Caco-2 (cell line): ENCODE data around the gene FNTB. TPM values are rescaled to one million over a fixed set of nuclear protein-coding genes. Genes with fewer than 3 reads are reported as not detected.

ENCODE experiments used
- BruUV-seq: library from RNA; stranded (reverse); fragments of 400-500 nt; replicated peaks from 2 replicates; lab custom pipeline; 2021; lab: Mats Ljungman, UMichigan
- CTCF ChIA-PET: fragments of 300-600 bp; sonication (Branson Sonifier 250); formaldehyde crosslinking; loops from one replicate; lab custom pipeline; 2022; ENCODE audit warnings: antibody characterized with exemption; lab: Charles Lee
- POLR2A ChIA-PET: fragments of 300-600 bp; sonication (Branson Sonifier 250); formaldehyde crosslinking; loops from one replicate; lab custom pipeline; 2022; ENCODE audit warnings: antibody characterized with exemption; lab: Charles Lee
- DNase-seq, 2 experiments: peaks; one replicate each; pipeline versions ENCODE4 v3.0.0 to v3.0.0-alpha.2; 2020 to 2022
- H3K27me3 ChIP-seq: replicated peaks from 2 replicates; pipeline ENCODE4 v1.6.0; 2011; ENCODE audit warnings: low read length; ENCODE audit not compliant: control insufficient read depth, insufficient read depth
- H3K36me3 ChIP-seq: 2 replicates; pipeline ENCODE4 v1.5.1; 2011; ENCODE audit warnings: low read length; ENCODE audit not compliant: control insufficient read depth, insufficient read depth
- H3K4me1 ChIP-seq: fragments of 250-450 bp; sonication (Bioruptor Pico); 2 replicates; pipeline ENCODE4 v1.5.1; 2020; ENCODE audit warnings: mild to moderate bottlenecking
- H3K4me3 ChIP-seq: 2 replicates; pipeline ENCODE4 v1.5.1; 2011; ENCODE audit warnings: low read depth, mild to moderate bottlenecking, control low read depth, low read length
- H3K9me3 ChIP-seq: fragments of 250-450 bp; sonication (Bioruptor Pico); 2 replicates; pipeline ENCODE4 v1.5.1; 2020; ENCODE audit warnings: mild to moderate bottlenecking, moderate library complexity
- H3K27ac Mint-ChIP-seq: one replicate; pipeline ENCODE4 v1.8.0; 2022; ENCODE audit warnings: mixed read lengths; ENCODE audit not compliant: unreplicated experiment
- H3K27me3 Mint-ChIP-seq: one replicate; pipeline ENCODE4 v1.8.0; 2022; ENCODE audit warnings: mixed read lengths; ENCODE audit not compliant: insufficient read depth, unreplicated experiment
- H3K36me3 Mint-ChIP-seq: one replicate; pipeline ENCODE4 v1.8.0; 2022; ENCODE audit warnings: mild to moderate bottlenecking, mixed read lengths; ENCODE audit not compliant: insufficient read depth, unreplicated experiment
- H3K4me1 Mint-ChIP-seq: one replicate; pipeline ENCODE4 v1.8.0; 2022; ENCODE audit warnings: low read depth, mixed read lengths; ENCODE audit not compliant: unreplicated experiment
- H3K4me3 Mint-ChIP-seq: one replicate; pipeline ENCODE4 v1.8.0; 2022; ENCODE audit warnings: mild to moderate bottlenecking, moderate library complexity, mixed read lengths; ENCODE audit not compliant: unreplicated experiment
- H3K9me3 Mint-ChIP-seq: one replicate; pipeline ENCODE4 v1.8.0; 2022; ENCODE audit warnings: mixed read lengths; ENCODE audit not compliant: unreplicated experiment
- CTCF ChIP-seq, 2 experiments: fragments of 200-600 bp in 1 of 2; IDR thresholded peaks; 1 replicate in 1 of 2; 2 replicates in 1 of 2; pipeline versions ENCODE4 v1.5.1 to v1.8.0; 2011 to 2022; ENCODE audit warnings: antibody characterized with exemption in 1 of 2, control low read depth in 1 of 2, inconsistent platforms in 1 of 2, low read depth in 1 of 2, low read length in 1 of 2, mild to moderate bottlenecking in 1 of 2, moderate library complexity in 1 of 2; ENCODE audit not compliant: insufficient read depth in 1 of 2, severe bottlenecking in 1 of 2, unreplicated experiment in 1 of 2
- intact Hi-C: fragments of 100-400 bp; cut with micrococcal nuclease; formaldehyde crosslinking; loops from one replicate; pipeline ENCODE4 v1.10.0; 2022; ENCODE audit not compliant: unreplicated experiment
- total RNA-seq: library from RNA; stranded (reverse); gene quantifications from 2 replicates; pipeline ENCODE4 v1.2.3, GENCODE V29; 2022

The FNTB gene
- total RNA-seq, 1 experiment from 2014 or later, result 21.2 TPM

- Mint-ChIP-seq H3K9me3 (peaks cover 10% of the 10 kb centered on the region), H3K27ac (no peak overlapping the region), H3K4me1 (no peaks in the 10 kb centered on the region), H3K27me3 (no peaks in the 10 kb centered on the region), H3K4me3 (no peak overlapping the region), H3K36me3 (peaks cover 46% of the 10 kb centered on the region)
- Histone ChIP-seq H3K4me3 (no peak overlapping the region), H3K9me3 (no peaks in the 10 kb centered on the region), H3K36me3 (peaks cover 5% of the 10 kb centered on the region), H3K4me1 (no peaks in the 10 kb centered on the region), H3K27me3 (no peaks in the 10 kb centered on the region)
- CTCF ChIA-PET, result no interaction called here
- no TSS peak for BruUV-seq
- no peak for DNase-seq
- POLR2A ChIA-PET, result no interaction called here
- TF ChIP-seq CTCF (IDR thresholded peaks at IDR 0.05; ENCODE audit: insufficient read depth in 1 of 2, low read depth in 1 of 2, low read length in 1 of 2, severe bottlenecking in 1 of 2, unreplicated experiment in 1 of 2), result no peak
- intact Hi-C loops, result no loop called here
Observed at GRCh38 chr14:65092349-65092748, 105.7 kb downstream of the FNTB start.

GRCh38 chr14:65095633-65096205 is 109.0 kb downstream of the FNTB start:
- ChIA-PET POLR2A (no interaction called here), CTCF (no interaction called here)
- no peaks in the 10 kb centered on the region for H3K9me3 Mint-ChIP-seq
- H3K36me3 Mint-ChIP-seq, result peaks cover 32% of the 10 kb centered on the region
- no peaks in the 10 kb centered on the region for H3K27me3 Mint-ChIP-seq
- H3K36me3 ChIP-seq, result peaks cover 1% of the 10 kb centered on the region
- no peak overlapping the region for H3K4me3 Mint-ChIP-seq
- intact Hi-C loops, result no loop called here
- peaks cover 5% of the 10 kb centered on the region for H3K4me1 Mint-ChIP-seq
- no peaks in the 10 kb centered on the region for H3K27me3 ChIP-seq
- no peak for TF ChIP-seq CTCF (IDR thresholded peaks at IDR 0.05; ENCODE audit: insufficient read depth in 1 of 2, low read depth in 1 of 2, low read length in 1 of 2, severe bottlenecking in 1 of 2, unreplicated experiment in 1 of 2)
- H3K4me3 ChIP-seq, result no peak overlapping the region
- no peak overlapping the region for H3K27ac Mint-ChIP-seq
- DNase-seq, result no peak
- H3K4me1 ChIP-seq, result no peaks in the 10 kb centered on the region
- no peaks in the 10 kb centered on the region for H3K9me3 ChIP-seq
- no TSS peak for BruUV-seq

- CTCF ChIA-PET, result no interaction called here
- no TSS peak for BruUV-seq
- Mint-ChIP-seq H3K36me3 (peaks cover 37% of the 10 kb centered on the region), H3K27ac (no peak overlapping the region), H3K9me3 (no peaks in the 10 kb centered on the region), H3K4me1 (peaks cover 12% of the 10 kb centered on the region), H3K4me3 (no peak overlapping the region), H3K27me3 (no peaks in the 10 kb centered on the region)
- Histone ChIP-seq H3K36me3 (peaks cover 1% of the 10 kb centered on the region), H3K9me3 (no peaks in the 10 kb centered on the region), H3K4me3 (no peak overlapping the region), H3K4me1 (no peaks in the 10 kb centered on the region), H3K27me3 (no peaks in the 10 kb centered on the region)
- TF ChIP-seq CTCF (IDR thresholded peaks at IDR 0.05; ENCODE audit: insufficient read depth in 1 of 2, low read depth in 1 of 2, low read length in 1 of 2, severe bottlenecking in 1 of 2, unreplicated experiment in 1 of 2), result no peak
- no peak for DNase-seq
- intact Hi-C loops, result no loop called here
- POLR2A ChIA-PET, result no interaction called here
Observed at GRCh38 chr14:65096323-65097089, 109.8 kb downstream of the FNTB start.
